Mucosa of stomach (tissue), 1 donor: ENCODE measurements around the gene DLEC1.
"Not testable (repeated sequence)": the region's sequence is repeated elsewhere in the genome, so short reads cannot be mapped to it uniquely, and the experiment has no call there.

ENCODE experiments used
- H3K27me3 ChIP-seq: one replicate; pipeline ENCODE4 v1.7.0; 2013; ENCODE audit warnings: mild to moderate bottlenecking, low read length; ENCODE audit not compliant: control insufficient read depth, insufficient read depth
- H3K36me3 ChIP-seq: one replicate; pipeline ENCODE4 v1.7.0; 2013; ENCODE audit warnings: low read length; ENCODE audit not compliant: control insufficient read depth, insufficient read depth
- H3K4me1 ChIP-seq: one replicate; pipeline ENCODE4 v1.7.0; 2013; ENCODE audit warnings: mild to moderate bottlenecking, low read length; ENCODE audit not compliant: control insufficient read depth, insufficient read depth
- H3K4me3 ChIP-seq: one replicate; pipeline ENCODE4 v1.7.0; 2013; ENCODE audit warnings: low read length
- H3K9ac ChIP-seq: one replicate; pipeline ENCODE4 v1.7.0; 2013; ENCODE audit warnings: mild to moderate bottlenecking, low read length, moderate library complexity
- H3K9me3 ChIP-seq: one replicate; pipeline ENCODE4 v1.7.0; 2013; ENCODE audit warnings: mild to moderate bottlenecking, low read length, moderate library complexity; ENCODE audit not compliant: control insufficient read depth
- donor health status: Pancreatic carcinoma.

Gene DLEC1

DNA sequence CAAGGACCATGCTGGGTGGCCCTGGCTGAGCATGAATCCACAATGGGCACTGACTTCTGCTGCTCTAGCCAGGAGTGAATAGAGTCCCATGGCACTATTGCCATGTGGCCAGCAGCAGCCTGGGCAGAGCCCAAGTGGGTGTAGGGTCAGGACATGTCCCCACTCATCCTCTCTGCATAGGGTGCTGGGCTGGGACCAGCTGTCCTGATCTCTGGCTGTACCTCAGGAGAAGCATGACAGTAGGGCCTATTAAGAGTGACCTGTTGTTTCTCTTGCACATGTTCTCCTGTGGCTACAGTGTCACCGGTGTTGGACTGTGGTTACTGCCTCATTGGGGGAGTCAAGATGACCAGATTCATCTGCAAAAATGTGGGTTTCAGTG lies 46.9 kb downstream of the DLEC1 start:
- no peaks in the 10 kb centered on the region for H3K27me3 ChIP-seq
- H3K9ac ChIP-seq: no peak overlapping the region
- H3K36me3 ChIP-seq: no peaks in the 10 kb centered on the region
- no peaks in the 10 kb centered on the region for H3K9me3 ChIP-seq
- no peak overlapping the region for H3K4me3 ChIP-seq
- no peaks in the 10 kb centered on the region for H3K4me1 ChIP-seq

DNA sequence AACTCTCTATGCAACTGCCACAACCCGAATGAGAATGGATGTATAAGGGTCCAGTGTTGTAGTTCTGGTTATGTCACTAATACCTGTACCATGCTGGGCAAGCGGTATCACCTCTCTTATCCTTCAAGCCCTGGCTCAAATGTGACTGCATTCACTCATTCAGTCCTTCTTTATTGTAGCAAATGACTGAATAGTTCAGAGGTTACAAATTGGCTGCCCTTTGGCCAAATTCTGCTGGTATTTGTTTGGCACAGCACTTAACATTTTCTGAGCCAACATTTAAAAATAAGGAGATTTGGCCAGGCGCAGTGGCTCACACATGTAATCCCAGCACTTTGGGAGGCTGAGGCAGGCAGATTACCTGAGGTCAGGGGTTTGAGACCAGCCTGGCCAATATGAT lies 47.5 kb downstream of the DLEC1 start:
- H3K36me3 ChIP-seq: no peaks in the 10 kb centered on the region
- H3K9ac ChIP-seq: no peak overlapping the region
- H3K4me1 ChIP-seq: no peaks in the 10 kb centered on the region
- no peaks in the 10 kb centered on the region for H3K27me3 ChIP-seq
- no peaks in the 10 kb centered on the region for H3K9me3 ChIP-seq
- no peak overlapping the region for H3K4me3 ChIP-seq

GRCh38 chr3:38087278-38087677 lies 48.3 kb downstream of the DLEC1 start:
- H3K27me3 ChIP-seq, H3K4me3 ChIP-seq, H3K9me3 ChIP-seq, H3K9ac ChIP-seq, H3K36me3 ChIP-seq, H3K4me1 ChIP-seq: not testable (repeated sequence)

DNA sequence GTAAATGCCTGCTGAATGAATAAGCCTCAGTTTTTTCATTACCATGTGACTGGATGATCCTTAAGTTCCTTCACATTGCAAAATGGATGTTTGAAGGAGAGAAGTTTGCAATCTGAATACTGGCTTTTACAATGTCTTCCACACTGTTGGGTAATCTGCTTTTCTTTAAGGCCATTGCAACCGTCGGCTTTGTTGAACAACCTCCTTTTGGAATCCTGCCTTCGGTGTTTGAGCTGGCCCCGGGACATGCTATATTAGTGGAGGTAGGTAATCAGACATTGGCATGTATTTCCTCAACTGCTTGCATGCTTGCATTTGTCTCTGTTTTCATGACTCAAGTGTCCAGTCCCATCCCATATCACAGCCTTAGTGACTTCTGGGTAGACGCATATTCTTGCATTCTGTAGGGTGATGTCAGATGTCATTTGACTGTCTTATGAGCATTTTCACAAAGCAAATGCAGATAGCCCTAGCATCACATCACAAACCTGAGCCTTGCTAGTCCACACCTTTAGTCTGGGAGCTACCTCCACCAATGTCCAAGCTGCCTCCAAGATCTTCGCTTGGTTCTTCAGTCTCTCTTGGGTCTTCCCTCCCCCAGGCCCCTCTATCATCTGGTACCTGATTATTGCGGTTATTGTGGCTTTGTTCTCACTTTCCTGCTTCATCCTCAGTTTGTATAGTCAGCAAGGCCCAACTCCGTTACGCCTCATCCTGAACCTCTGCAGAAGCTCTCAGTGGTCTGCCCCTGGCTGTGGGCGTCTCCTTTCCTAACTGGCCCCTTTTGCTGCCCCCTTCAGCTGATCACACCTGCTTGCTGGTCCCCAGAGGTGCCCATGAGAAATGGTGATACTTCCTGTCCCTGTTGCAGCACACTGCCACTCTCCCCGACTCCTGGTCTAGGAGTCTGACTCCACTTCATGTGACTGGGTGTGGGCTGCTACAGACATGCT lies 49.4 kb downstream of the DLEC1 start:
- no peaks in the 10 kb centered on the region for H3K27me3 ChIP-seq
- no peak overlapping the region for H3K4me3 ChIP-seq
- no peaks in the 10 kb centered on the region for H3K36me3 ChIP-seq
- H3K4me1 ChIP-seq: no peaks in the 10 kb centered on the region
- no peaks in the 10 kb centered on the region for H3K9me3 ChIP-seq
- no peak overlapping the region for H3K9ac ChIP-seq

- H3K9me3 ChIP-seq: no peaks in the 10 kb centered on the region
These were observed 50.2 kb downstream of the DLEC1 start for GRCh38 chr3:38089163-38089562.

GRCh38 chr3:38090453-38090852 lies 51.4 kb downstream of the DLEC1 start:
- H3K36me3 ChIP-seq: no peaks in the 10 kb centered on the region
- no peak overlapping the region for H3K9ac ChIP-seq
- H3K9me3 ChIP-seq: no peaks in the 10 kb centered on the region
- H3K4me3 ChIP-seq: no peak overlapping the region
- H3K27me3 ChIP-seq: no peaks in the 10 kb centered on the region
- H3K4me1 ChIP-seq: no peaks in the 10 kb centered on the region

More at GRCh38 chr3:38089163-38089562, 50.2 kb downstream of the DLEC1 start:
- no peak overlapping the region for H3K9ac ChIP-seq
- no peaks in the 10 kb centered on the region for H3K36me3 ChIP-seq
- no peak overlapping the region for H3K4me3 ChIP-seq
- H3K4me1 ChIP-seq: no peaks in the 10 kb centered on the region
- no peaks in the 10 kb centered on the region for H3K27me3 ChIP-seq

- Histone ChIP-seq H3K4me3 (no peak overlapping the region), H3K27me3 (peaks cover 7% of the 10 kb centered on the region), H3K4me1 (no peaks in the 10 kb centered on the region), H3K9ac (no peak overlapping the region), H3K36me3 (no peaks in the 10 kb centered on the region), H3K9me3 (no peaks in the 10 kb centered on the region)
These were observed 56.0 kb downstream of the DLEC1 start for GRCh38 chr3:38094999-38095398.

- no peaks in the 10 kb centered on the region for H3K36me3 ChIP-seq
- H3K27me3 ChIP-seq: peaks cover 7% of the 10 kb centered on the region
- no peak overlapping the region for H3K9ac ChIP-seq
- no peaks in the 10 kb centered on the region for H3K9me3 ChIP-seq
- no peak overlapping the region for H3K4me3 ChIP-seq
- H3K4me1 ChIP-seq: no peaks in the 10 kb centered on the region
These were observed 56.9 kb downstream of the DLEC1 start for GRCh38 chr3:38095669-38096483.

- H3K4me3 ChIP-seq: no peak overlapping the region
- H3K9me3 ChIP-seq: no peaks in the 10 kb centered on the region
- peaks cover 7% of the 10 kb centered on the region for H3K27me3 ChIP-seq
- H3K4me1 ChIP-seq: no peaks in the 10 kb centered on the region
- H3K9ac ChIP-seq: no peak overlapping the region
- H3K36me3 ChIP-seq: no peaks in the 10 kb centered on the region
These were observed 58.7 kb downstream of the DLEC1 start for GRCh38 chr3:38097446-38098375.

- H3K27me3 ChIP-seq: peaks cover 7% of the 10 kb centered on the region
- no peaks in the 10 kb centered on the region for H3K36me3 ChIP-seq
- H3K9me3 ChIP-seq: no peaks in the 10 kb centered on the region
- no peak overlapping the region for H3K4me3 ChIP-seq
- no peaks in the 10 kb centered on the region for H3K4me1 ChIP-seq
- no peak overlapping the region for H3K9ac ChIP-seq
These were observed 59.3 kb downstream of the DLEC1 start for GRCh38 chr3:38098376-38098723.

DNA sequence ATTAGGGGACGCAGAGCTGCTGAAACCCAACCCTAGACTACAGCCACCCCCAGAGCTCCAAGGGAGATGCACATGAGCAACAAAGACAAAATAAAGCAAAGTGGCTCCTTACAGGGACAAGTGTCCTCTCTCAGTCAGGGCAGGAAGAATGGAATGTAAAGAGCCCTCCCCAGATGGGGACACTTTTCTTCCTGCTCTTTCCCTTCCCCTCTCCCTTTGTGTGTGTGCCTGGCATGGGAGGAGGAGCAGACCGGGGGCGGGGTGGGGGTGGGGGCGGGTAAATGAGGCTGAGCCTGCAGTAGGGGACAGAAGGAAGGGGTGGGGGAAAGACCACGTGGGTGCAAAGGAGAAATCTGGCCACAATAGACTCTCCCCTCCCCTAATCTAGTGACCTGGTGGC lies 60.5 kb downstream of the DLEC1 start:
- no peak overlapping the region for H3K9ac ChIP-seq
- no peaks in the 10 kb centered on the region for H3K4me1 ChIP-seq
- H3K4me3 ChIP-seq: no peak overlapping the region
- no peaks in the 10 kb centered on the region for H3K9me3 ChIP-seq
- peaks cover 7% of the 10 kb centered on the region for H3K27me3 ChIP-seq
- H3K36me3 ChIP-seq: no peaks in the 10 kb centered on the region
